ENCODE data around the gene CCNF.

CCNF gene

GRCh38 chr16:2499454-2499853, 70.2 kb downstream of the CCNF start:
- no peak for TF ChIP-seq TOX (CRISPR knock-in tag; IDR thresholded peaks at IDR 0.05; ENCODE audit: borderline replicate concordance)
- no peak for TF ChIP-seq ESRRG (CRISPR knock-in tag; IDR thresholded peaks at IDR 0.05)
- TF ChIP-seq ARNTL (CRISPR knock-in tag; IDR thresholded peaks at IDR 0.05; ENCODE audit: borderline replicate concordance, low read depth), result no peak
- TF ChIP-seq OSR1 (CRISPR knock-in tag; IDR thresholded peaks at IDR 0.05), result no peak
- no peak for TF ChIP-seq GLIS3 (CRISPR knock-in tag; IDR thresholded peaks at IDR 0.05)

GRCh38 chr16:2499890-2500429, 70.7 kb downstream of the CCNF start:
- TF ChIP-seq TOX (CRISPR knock-in tag; IDR thresholded peaks at IDR 0.05; ENCODE audit: borderline replicate concordance) (no peak), OSR1 (CRISPR knock-in tag; IDR thresholded peaks at IDR 0.05) (no peak), PPARA (CRISPR knock-in tag; IDR thresholded peaks at IDR 0.05; ENCODE audit: borderline replicate concordance) (no peak), TCF4 (CRISPR knock-in tag; IDR thresholded peaks at IDR 0.05; ENCODE audit: borderline replicate concordance) (no peak), ZC3H10 (CRISPR knock-in tag; IDR thresholded peaks at IDR 0.05) (no peak), ARNTL (CRISPR knock-in tag; IDR thresholded peaks at IDR 0.05; ENCODE audit: borderline replicate concordance, low read depth) (no peak), PATZ1 (CRISPR knock-in tag; IDR thresholded peaks at IDR 0.05; ENCODE audit: borderline replicate concordance) (no peak), GLIS3 (CRISPR knock-in tag; IDR thresholded peaks at IDR 0.05) (no peak), ZFP3 (CRISPR knock-in tag; IDR thresholded peaks at IDR 0.05) (no peak), RARB (CRISPR knock-in tag; IDR thresholded peaks at IDR 0.05) (no peak), ZNF70 (CRISPR knock-in tag; IDR thresholded peaks at IDR 0.05) (no peak)
- TF ChIP-seq, protein P1, sequence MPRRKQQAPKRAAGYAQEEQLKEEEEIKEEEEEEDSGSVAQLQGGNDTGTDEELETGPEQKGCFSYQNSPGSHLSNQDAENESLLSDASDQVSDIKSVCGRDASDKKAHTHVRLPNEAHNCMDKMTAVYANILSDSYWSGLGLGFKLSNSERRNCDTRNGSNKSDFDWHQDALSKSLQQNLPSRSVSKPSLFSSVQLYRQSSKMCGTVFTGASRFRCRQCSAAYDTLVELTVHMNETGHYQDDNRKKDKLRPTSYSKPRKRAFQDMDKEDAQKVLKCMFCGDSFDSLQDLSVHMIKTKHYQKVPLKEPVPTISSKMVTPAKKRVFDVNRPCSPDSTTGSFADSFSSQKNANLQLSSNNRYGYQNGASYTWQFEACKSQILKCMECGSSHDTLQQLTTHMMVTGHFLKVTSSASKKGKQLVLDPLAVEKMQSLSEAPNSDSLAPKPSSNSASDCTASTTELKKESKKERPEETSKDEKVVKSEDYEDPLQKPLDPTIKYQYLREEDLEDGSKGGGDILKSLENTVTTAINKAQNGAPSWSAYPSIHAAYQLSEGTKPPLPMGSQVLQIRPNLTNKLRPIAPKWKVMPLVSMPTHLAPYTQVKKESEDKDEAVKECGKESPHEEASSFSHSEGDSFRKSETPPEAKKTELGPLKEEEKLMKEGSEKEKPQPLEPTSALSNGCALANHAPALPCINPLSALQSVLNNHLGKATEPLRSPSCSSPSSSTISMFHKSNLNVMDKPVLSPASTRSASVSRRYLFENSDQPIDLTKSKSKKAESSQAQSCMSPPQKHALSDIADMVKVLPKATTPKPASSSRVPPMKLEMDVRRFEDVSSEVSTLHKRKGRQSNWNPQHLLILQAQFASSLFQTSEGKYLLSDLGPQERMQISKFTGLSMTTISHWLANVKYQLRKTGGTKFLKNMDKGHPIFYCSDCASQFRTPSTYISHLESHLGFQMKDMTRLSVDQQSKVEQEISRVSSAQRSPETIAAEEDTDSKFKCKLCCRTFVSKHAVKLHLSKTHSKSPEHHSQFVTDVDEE (CRISPR knock-in tag; IDR thresholded peaks at IDR 0.05), result no peak
- ATAC-seq, result no peak

More at GRCh38 chr16:2499454-2499853, 70.2 kb downstream of the CCNF start:
- no peak for ATAC-seq

- TF ChIP-seq OSR1 (CRISPR knock-in tag; IDR thresholded peaks at IDR 0.05) (no peak), PATZ1 (CRISPR knock-in tag; IDR thresholded peaks at IDR 0.05; ENCODE audit: borderline replicate concordance) (no peak), TOX (CRISPR knock-in tag; IDR thresholded peaks at IDR 0.05; ENCODE audit: borderline replicate concordance) (no peak), BACH2 (CRISPR knock-in tag; IDR thresholded peaks at IDR 0.05; ENCODE audit: borderline replicate concordance) (no peak), ZNF565 (CRISPR knock-in tag; conservative IDR thresholded peaks at IDR 0.05; ENCODE audit: low read depth) (no peak), CREB5 (CRISPR knock-in tag; IDR thresholded peaks at IDR 0.05; ENCODE audit: low read depth) (no peak), CSDC2 (CRISPR knock-in tag; IDR thresholded peaks at IDR 0.05) (no peak), GLIS3 (CRISPR knock-in tag; IDR thresholded peaks at IDR 0.05) (no peak), ZFP3 (CRISPR knock-in tag; IDR thresholded peaks at IDR 0.05) (no peak), ARNTL (CRISPR knock-in tag; IDR thresholded peaks at IDR 0.05; ENCODE audit: borderline replicate concordance, low read depth) (no peak), CSRNP3 (CRISPR knock-in tag; IDR thresholded peaks at IDR 0.05) (no peak), PPARA (CRISPR knock-in tag; IDR thresholded peaks at IDR 0.05; ENCODE audit: borderline replicate concordance) (no peak), RARB (CRISPR knock-in tag; IDR thresholded peaks at IDR 0.05) (no peak), TCF4 (CRISPR knock-in tag; IDR thresholded peaks at IDR 0.05; ENCODE audit: borderline replicate concordance) (no peak), ESRRG (CRISPR knock-in tag; IDR thresholded peaks at IDR 0.05) (no peak), ZC3H10 (CRISPR knock-in tag; IDR thresholded peaks at IDR 0.05) (no peak), ZFP30 (CRISPR knock-in tag; IDR thresholded peaks at IDR 0.05) (no peak)
- TF ChIP-seq, protein P1 (CRISPR knock-in tag; IDR thresholded peaks at IDR 0.05), result no peak
- TF ChIP-seq, protein P2, sequence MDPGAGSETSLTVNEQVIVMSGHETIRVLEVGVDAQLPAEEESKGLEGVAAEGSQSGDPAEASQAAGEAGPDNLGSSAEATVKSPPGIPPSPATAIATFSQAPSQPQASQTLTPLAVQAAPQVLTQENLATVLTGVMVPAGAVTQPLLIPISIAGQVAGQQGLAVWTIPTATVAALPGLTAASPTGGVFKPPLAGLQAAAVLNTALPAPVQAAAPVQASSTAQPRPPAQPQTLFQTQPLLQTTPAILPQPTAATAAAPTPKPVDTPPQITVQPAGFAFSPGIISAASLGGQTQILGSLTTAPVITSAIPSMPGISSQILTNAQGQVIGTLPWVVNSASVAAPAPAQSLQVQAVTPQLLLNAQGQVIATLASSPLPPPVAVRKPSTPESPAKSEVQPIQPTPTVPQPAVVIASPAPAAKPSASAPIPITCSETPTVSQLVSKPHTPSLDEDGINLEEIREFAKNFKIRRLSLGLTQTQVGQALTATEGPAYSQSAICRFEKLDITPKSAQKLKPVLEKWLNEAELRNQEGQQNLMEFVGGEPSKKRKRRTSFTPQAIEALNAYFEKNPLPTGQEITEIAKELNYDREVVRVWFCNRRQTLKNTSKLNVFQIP (CRISPR knock-in tag; IDR thresholded peaks at IDR 0.05; ENCODE audit: borderline replicate concordance, low read depth), result no peak
- ATAC-seq, result peak; percentile 17
Measured at GRCh38 chr16:2500430-2500917, 71.2 kb downstream of the CCNF start.

Data from SK-N-SH treated with all-trans-retinoic acid at 6 μM for 48 hours (cell line).